KMS-11 (cell line): ENCODE data around the gene MADD.

Experiments
- H2AFZ ChIP-seq: fragments of 200-600 bp; sonication (generic); 2 replicates; pipeline ENCODE4 v1.6.1; 2016; ENCODE audit warnings: antibody characterized with exemption, mixed run types, low read depth
- H3K27ac ChIP-seq: fragments of 200-600 bp; sonication (generic); 2 replicates; pipeline ENCODE4 v1.6.1; 2016; ENCODE audit warnings: mild to moderate bottlenecking, mixed run types
- H3K27me3 ChIP-seq: fragments of 200-600 bp; sonication (generic); 2 replicates; pipeline ENCODE4 v1.6.1; 2017; ENCODE audit warnings: mild to moderate bottlenecking, low read depth, mixed run types, moderate library complexity; ENCODE audit not compliant: insufficient read depth
- H3K36me3 ChIP-seq: fragments of 200-600 bp; sonication (generic); 2 replicates; pipeline ENCODE4 v1.6.1; 2017; ENCODE audit warnings: mild to moderate bottlenecking, mixed run types; ENCODE audit not compliant: insufficient read depth
- H3K4me1 ChIP-seq: fragments of 200-600 bp; sonication (generic); 2 replicates; pipeline ENCODE4 v1.6.1; 2016; ENCODE audit warnings: mild to moderate bottlenecking, low read depth, mixed run types; ENCODE audit not compliant: poor library complexity, severe bottlenecking
- H3K4me2 ChIP-seq: fragments of 200-600 bp; sonication (generic); 2 replicates; pipeline ENCODE4 v1.7.0; 2016; ENCODE audit warnings: mild to moderate bottlenecking, mixed run types
- H3K4me3 ChIP-seq: fragments of 200-600 bp; sonication (generic); IDR thresholded peaks from 2 replicates; pipeline ENCODE4 v1.6.1; 2017; ENCODE audit warnings: low read depth, low read length, mixed read lengths; ENCODE audit not compliant: insufficient read depth
- H3K79me2 ChIP-seq: fragments of 200-600 bp; sonication (generic); 2 replicates; pipeline ENCODE4 v1.6.1; 2016; ENCODE audit warnings: low read depth, mixed run types; ENCODE audit not compliant: insufficient read depth
- H3K9ac ChIP-seq: fragments of 200-600 bp; sonication (generic); 2 replicates; pipeline ENCODE4 v1.6.1; 2016; ENCODE audit warnings: mild to moderate bottlenecking, mixed run types
- H4K20me1 ChIP-seq: fragments of 200-600 bp; sonication (generic); 2 replicates; pipeline ENCODE4 v1.6.1; 2016; ENCODE audit warnings: mild to moderate bottlenecking, mixed run types; ENCODE audit not compliant: insufficient read depth
- CTCF ChIP-seq: fragments of 200-600 bp; sonication (generic); conservative IDR thresholded peaks from 2 replicates; pipeline ENCODE4 v1.6.1; 2017; ENCODE audit warnings: low read depth, mild to moderate bottlenecking, antibody characterized with exemption, low read length, moderate library complexity, mixed read lengths

Gene MADD

GRCh38 chr11:47340010-47340409 lies 70.1 kb downstream of the MADD start:
- no peaks in the 10 kb centered on the region for H3K4me1 ChIP-seq
- H2AFZ ChIP-seq, result no peak overlapping the region
- no peak overlapping the region for H3K4me3 ChIP-seq
- no peak overlapping the region for H3K9ac ChIP-seq
- H3K27me3 ChIP-seq, result no peaks in the 10 kb centered on the region
- no peak overlapping the region for H3K4me2 ChIP-seq
- H3K79me2 ChIP-seq, result no peaks in the 10 kb centered on the region
- no peaks in the 10 kb centered on the region for H4K20me1 ChIP-seq
- no peak overlapping the region for H3K27ac ChIP-seq
- H3K36me3 ChIP-seq, result no peaks in the 10 kb centered on the region
- no peak for TF ChIP-seq CTCF

DNA sequence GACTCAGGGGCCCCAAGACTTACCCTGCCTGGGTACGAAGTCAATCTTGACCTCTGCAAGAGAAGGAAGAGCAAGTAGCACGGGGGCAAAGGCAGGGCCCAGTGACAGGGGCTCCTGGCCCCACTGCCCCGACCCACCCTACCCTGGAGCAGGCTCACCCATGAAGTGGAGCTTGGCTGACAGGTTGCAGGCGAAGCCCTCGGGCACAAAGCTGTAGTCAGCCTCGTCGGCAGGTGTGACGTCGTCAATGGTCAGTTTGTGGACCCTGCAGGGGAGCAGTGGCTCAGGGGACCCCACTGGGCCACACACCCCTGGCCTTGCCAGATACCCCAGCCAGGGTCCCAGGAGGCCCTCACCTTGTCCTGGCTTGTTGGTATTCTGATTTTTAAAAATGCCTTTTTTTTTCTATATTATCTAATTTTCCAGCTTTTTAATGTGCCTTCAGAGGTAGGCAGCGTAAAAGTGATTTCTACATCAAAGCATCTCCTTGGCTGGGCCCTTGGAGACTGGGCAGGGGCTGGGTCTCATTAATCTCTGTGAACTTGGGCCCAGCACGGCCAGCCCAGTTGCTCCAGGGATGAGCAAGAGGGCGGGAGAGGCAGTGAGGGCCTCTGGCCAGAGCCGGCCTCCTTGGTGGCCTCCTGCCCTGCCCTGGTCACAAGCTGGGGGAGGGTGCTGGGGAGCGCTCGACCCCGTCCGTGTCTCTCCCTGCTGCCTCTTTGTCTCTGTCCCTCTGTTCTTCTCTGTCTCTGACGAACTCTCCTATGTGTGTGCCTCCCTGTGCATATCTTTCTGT lies 71.2 kb downstream of the MADD start:
- H3K9ac ChIP-seq, result no peak overlapping the region

GRCh38 chr11:47342036-47342803 lies 72.3 kb downstream of the MADD start:
- no peak for TF ChIP-seq CTCF
- H2AFZ ChIP-seq, result no peak overlapping the region
- H3K9ac ChIP-seq, result no peak overlapping the region
- no peaks in the 10 kb centered on the region for H3K79me2 ChIP-seq
- no peaks in the 10 kb centered on the region for H3K4me1 ChIP-seq
- no peak overlapping the region for H3K27ac ChIP-seq
- no peaks in the 10 kb centered on the region for H4K20me1 ChIP-seq
- peaks cover 7% of the 10 kb centered on the region; the same call in 1 of the 2 replicates for H3K27me3 ChIP-seq
- H3K36me3 ChIP-seq, result no peaks in the 10 kb centered on the region
- H3K4me3 ChIP-seq, result no peak overlapping the region
- H3K4me2 ChIP-seq, result no peak overlapping the region

More for the DNA sequence above, 71.2 kb downstream of the MADD start:
- no peaks in the 10 kb centered on the region for H4K20me1 ChIP-seq
- no peaks in the 10 kb centered on the region for H3K27me3 ChIP-seq
- no peaks in the 10 kb centered on the region for H3K79me2 ChIP-seq
- H3K4me2 ChIP-seq, result no peak overlapping the region
- no peak for TF ChIP-seq CTCF
- H3K27ac ChIP-seq, result no peak overlapping the region
- H3K36me3 ChIP-seq, result no peaks in the 10 kb centered on the region
- H2AFZ ChIP-seq, result no peak overlapping the region
- H3K4me1 ChIP-seq, result no peaks in the 10 kb centered on the region
- no peak overlapping the region for H3K4me3 ChIP-seq

DNA sequence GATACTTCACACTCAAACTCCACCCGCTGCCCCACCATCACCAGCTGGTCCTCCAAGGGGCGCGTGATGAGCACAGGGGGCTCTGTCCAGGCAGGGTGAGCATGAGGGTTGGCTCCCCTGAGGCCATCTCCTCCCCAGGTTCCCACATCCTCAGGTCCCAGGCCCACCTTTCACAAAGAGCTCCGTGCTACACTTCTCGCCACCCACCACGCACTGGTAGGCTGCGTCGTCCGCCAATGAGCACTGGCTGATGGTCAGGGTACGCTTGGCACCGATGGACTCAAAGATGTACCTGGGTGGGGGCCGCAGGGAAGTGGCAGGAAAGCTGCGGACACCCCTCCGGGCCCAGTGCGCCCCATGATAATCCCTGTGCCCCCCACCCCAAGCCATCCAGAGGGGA lies 72.9 kb downstream of the MADD start:
- Histone ChIP-seq H3K27me3 (peaks cover 9% of the 10 kb centered on the region; the same call in 1 of the 2 replicates), H3K79me2 (no peaks in the 10 kb centered on the region), H3K4me2 (no peak overlapping the region), H3K27ac (no peak overlapping the region), H3K36me3 (no peaks in the 10 kb centered on the region), H3K4me1 (no peaks in the 10 kb centered on the region), H3K4me3 (no peak overlapping the region), H2AFZ (no peak overlapping the region), H3K9ac (no peak overlapping the region), H4K20me1 (no peaks in the 10 kb centered on the region)
- TF ChIP-seq CTCF, result no peak
